GM12878 (cell line): Measurements from ENCODE around the gene BIVM. TPM values are rescaled to one million over a fixed set of nuclear protein-coding genes. Genes with fewer than 3 reads are reported as not detected.

Experiments used
- ATAC-seq: fragments of 200-7000 bp; cut with Tn5 transposase; 3 replicates; pipeline ENCODE4 v1.9.1; 2020; ENCODE audit warnings: mild to moderate bottlenecking, moderate library complexity
- BruUV-seq: library from RNA; stranded (reverse); fragments of 400-500 nt; replicated peaks from 2 replicates; lab custom pipeline; 2021; lab: Mats Ljungman, UMichigan
- CTCF ChIA-PET: fragments of 300-600 bp; sonication (Branson Sonifier 250); formaldehyde crosslinking; extraction: SDS; loops from one replicate; lab custom pipeline; 2021; ENCODE audit warnings: inconsistent platforms; lab: Yijun Ruan, JAX
- POLR2A ChIA-PET: fragments of 350-600 bp; formaldehyde crosslinking; extraction: SDS; loops from one replicate; lab custom pipeline; 2021; ENCODE audit warnings: inconsistent platforms; lab: Charles Lee
- RAD21 ChIA-PET: fragments of 300-600 bp; sonication (Branson Sonifier 250); formaldehyde crosslinking; loops from one replicate; lab custom pipeline; 2023; ENCODE audit warnings: antibody characterized with exemption; ENCODE audit not compliant: unreplicated experiment; lab: Charles Lee
- SMC1A ChIA-PET: fragments of 300-600 bp; sonication (Branson Sonifier 250); formaldehyde crosslinking; loops from one replicate; lab custom pipeline; 2023; ENCODE audit not compliant: unreplicated experiment, uncharacterized antibody; lab: Charles Lee
- DNase-seq: peaks from one replicate; pipeline ENCODE4 v3.0.0-alpha.2; 2011; ENCODE audit warnings: low read depth, low spot score
- FAIRE-seq: peaks from 3 replicates; lab custom pipeline; 2011; peaks lifted over from hg19 to GRCh38; lab: Jason Lieb, UNC
- H2AFZ ChIP-seq: 2 replicates; pipeline ENCODE4 v1.6.0; 2011; ENCODE audit warnings: low read depth, low read length, control low read depth; ENCODE audit not compliant: control insufficient read depth
- H3K27ac ChIP-seq: 2 replicates; pipeline ENCODE4 v1.5.1; 2011; ENCODE audit warnings: control low read depth; ENCODE audit not compliant: control insufficient read depth, insufficient read depth
- H3K27me3 ChIP-seq, 2 experiments: replicated peaks in 1 of 2; 2 replicates each; pipeline versions ENCODE4 v1.6.0 to v1.6.1; 2011; ENCODE audit warnings: low read length in 1 of 2; ENCODE audit not compliant: control insufficient read depth in 2 of 2, insufficient read depth in 2 of 2
- H3K36me3 ChIP-seq, 2 experiments: 2 replicates each; pipeline ENCODE4 v1.5.1; 2011; ENCODE audit warnings: low read length in 1 of 2; ENCODE audit not compliant: control insufficient read depth in 2 of 2, insufficient read depth in 2 of 2
- H3K4me1 ChIP-seq: 2 replicates; pipeline ENCODE4 v1.6.1; 2011; ENCODE audit warnings: mild to moderate bottlenecking, low read length, moderate library complexity, mixed read lengths; ENCODE audit not compliant: control insufficient read depth, insufficient read depth
- H3K4me2 ChIP-seq: 2 replicates; pipeline ENCODE4 v1.6.0; 2011; ENCODE audit warnings: control low read depth; ENCODE audit not compliant: control insufficient read depth, insufficient read depth
- H3K4me3 ChIP-seq: fragments of 200-600 bp; sonication (generic); 2 replicates; pipeline ENCODE4 v1.5.1; 2016
- H3K79me2 ChIP-seq: 2 replicates; pipeline ENCODE4 v1.6.0; 2011; ENCODE audit warnings: low read length; ENCODE audit not compliant: control insufficient read depth, insufficient read depth
- H3K9ac ChIP-seq: 2 replicates; pipeline ENCODE4 v1.8.0; 2011; ENCODE audit warnings: low read length, control low read depth, mixed read lengths; ENCODE audit not compliant: control insufficient read depth, insufficient read depth
- H3K9me3 ChIP-seq: replicated peaks from 3 replicates; pipeline ENCODE4 v1.5.1; 2011; ENCODE audit warnings: mild to moderate bottlenecking, low read length; ENCODE audit not compliant: control insufficient read depth, insufficient read depth
- H4K20me1 ChIP-seq: 2 replicates; pipeline ENCODE4 v1.6.0; 2011; ENCODE audit not compliant: control insufficient read depth, insufficient read depth
- CBFB ChIP-seq: IDR thresholded peaks from 2 replicates; pipeline ENCODE4 v1.6.1; 2016; ENCODE audit warnings: antibody characterized with exemption, low read depth
- ZBED1 ChIP-seq: IDR thresholded peaks from 2 replicates; pipeline ENCODE4 v1.6.1; 2016; ENCODE audit warnings: borderline replicate concordance
- WGBS: methylation state at CpG from one replicate; pipeline ENCODE4 v1.1.6; 2016; ENCODE audit warnings: low lambda C conversion rate; ENCODE audit not compliant: insufficient replicate concordance, insufficient coverage; ENCODE audit errors: missing lambda C conversion rate; 5-methylcytosine and 5-hydroxymethylcytosine counted together
- in situ Hi-C: fragments of 300-500 bp; cut with MboI; formaldehyde crosslinking; loops from 9 replicates; pipeline ENCODE4 v1.14.3; 2018; ENCODE audit warnings: mixed read lengths
- intact Hi-C: fragments of 100-400 bp; cut with micrococcal nuclease; formaldehyde crosslinking; loops from one replicate; pipeline ENCODE4 v1.14.2; 2022; ENCODE audit not compliant: unreplicated experiment
- polyA plus RNA-seq, 11 experiments: library from polyadenylated mRNA; depleted of rRNA in 4 of 11; unstranded in 6 of 11; stranded (reverse) in 5 of 11; fragments of >200 nt; fragmentation: Nextera tagmentation in 4 of 11; fragmentation: Illumina TruSeq in 1 of 11; extraction: Ambion mirVana in 4 of 11; extraction: Trizol in 1 of 11; gene quantifications; 1 replicate in 1 of 11; 2 replicates in 10 of 11; pipeline versions ENCODE4 v1.2.1 to v1.2.3, GENCODE V29; 2011 to 2016; ENCODE audit warnings: inconsistent platforms in 2 of 11, missing spikeins in 2 of 11, low read depth in 1 of 11
- total RNA-seq, 4 experiments: library from RNA; depleted of rRNA in 3 of 4; stranded (reverse); fragments of >200 nt in 3 of 4; fragmentation: Illumina TruSeq in 1 of 4; extraction: Trizol in 1 of 4; gene quantifications; 2 replicates each; pipeline versions ENCODE4 v1.2.1 to v1.2.3, GENCODE V29; 2013 to 2021
- TF ChIP-seq, protein P1 (sequence below): fragments of 450-650 bp; IDR thresholded peaks from 2 replicates; pipeline ENCODE4 v1.6.1; 2016; ENCODE audit warnings: mild to moderate bottlenecking, moderate library complexity, borderline replicate concordance
- TF ChIP-seq, protein P2 (sequence below): fragments of 450-650 bp; IDR thresholded peaks from 2 replicates; pipeline ENCODE4 v1.6.1; 2016; ENCODE audit warnings: mild to moderate bottlenecking

BIVM gene
- total and polyA plus RNA-seq, 10 of the 15 experiments (the other 5 are each of a cell fraction or from before 2014, with no cell fraction given), result 3.4 to 20.1 (median 14.1) TPM

DNA sequence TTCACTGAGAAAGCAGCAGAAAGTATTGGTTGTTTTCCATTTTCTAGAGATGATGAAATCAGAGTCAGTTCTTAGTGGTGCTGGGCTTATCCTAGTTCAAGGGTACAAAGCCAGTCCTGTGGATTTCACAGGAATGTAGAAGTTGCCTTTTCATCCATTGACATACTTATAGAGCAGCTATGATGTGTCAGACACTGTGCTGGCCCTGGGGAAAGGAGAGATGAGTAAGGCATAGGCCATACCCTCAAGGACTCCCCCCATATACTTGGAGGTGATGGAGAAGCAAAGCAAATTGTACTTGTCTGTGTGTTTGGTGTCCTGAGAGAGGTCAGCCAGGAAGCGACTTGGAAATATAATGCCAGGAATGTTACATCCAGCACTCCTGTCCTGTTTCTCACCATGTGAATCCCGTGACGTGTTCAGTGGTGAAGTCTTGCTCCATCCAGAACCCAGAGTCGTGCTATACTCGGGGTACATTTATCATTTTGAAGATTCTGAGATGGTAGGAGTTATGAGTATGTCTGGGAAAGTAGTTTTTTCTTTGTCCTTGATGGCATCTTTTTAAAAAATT, 69.5 kb downstream of the BIVM start (continued):
- TF ChIP-seq, protein P1, sequence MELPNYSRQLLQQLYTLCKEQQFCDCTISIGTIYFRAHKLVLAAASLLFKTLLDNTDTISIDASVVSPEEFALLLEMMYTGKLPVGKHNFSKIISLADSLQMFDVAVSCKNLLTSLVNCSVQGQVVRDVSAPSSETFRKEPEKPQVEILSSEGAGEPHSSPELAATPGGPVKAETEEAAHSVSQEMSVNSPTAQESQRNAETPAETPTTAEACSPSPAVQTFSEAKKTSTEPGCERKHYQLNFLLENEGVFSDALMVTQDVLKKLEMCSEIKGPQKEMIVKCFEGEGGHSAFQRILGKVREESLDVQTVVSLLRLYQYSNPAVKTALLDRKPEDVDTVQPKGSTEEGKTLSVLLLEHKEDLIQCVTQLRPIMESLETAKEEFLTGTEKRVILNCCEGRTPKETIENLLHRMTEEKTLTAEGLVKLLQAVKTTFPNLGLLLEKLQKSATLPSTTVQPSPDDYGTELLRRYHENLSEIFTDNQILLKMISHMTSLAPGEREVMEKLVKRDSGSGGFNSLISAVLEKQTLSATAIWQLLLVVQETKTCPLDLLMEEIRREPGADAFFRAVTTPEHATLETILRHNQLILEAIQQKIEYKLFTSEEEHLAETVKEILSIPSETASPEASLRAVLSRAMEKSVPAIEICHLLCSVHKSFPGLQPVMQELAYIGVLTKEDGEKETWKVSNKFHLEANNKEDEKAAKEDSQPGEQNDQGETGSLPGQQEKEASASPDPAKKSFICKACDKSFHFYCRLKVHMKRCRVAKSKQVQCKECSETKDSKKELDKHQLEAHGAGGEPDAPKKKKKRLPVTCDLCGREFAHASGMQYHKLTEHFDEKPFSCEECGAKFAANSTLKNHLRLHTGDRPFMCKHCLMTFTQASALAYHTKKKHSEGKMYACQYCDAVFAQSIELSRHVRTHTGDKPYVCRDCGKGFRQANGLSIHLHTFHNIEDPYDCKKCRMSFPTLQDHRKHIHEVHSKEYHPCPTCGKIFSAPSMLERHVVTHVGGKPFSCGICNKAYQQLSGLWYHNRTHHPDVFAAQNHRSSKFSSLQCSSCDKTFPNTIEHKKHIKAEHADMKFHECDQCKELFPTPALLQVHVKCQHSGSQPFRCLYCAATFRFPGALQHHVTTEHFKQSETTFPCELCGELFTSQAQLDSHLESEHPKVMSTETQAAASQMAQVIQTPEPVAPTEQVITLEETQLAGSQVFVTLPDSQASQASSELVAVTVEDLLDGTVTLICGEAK, result no peak

DNA sequence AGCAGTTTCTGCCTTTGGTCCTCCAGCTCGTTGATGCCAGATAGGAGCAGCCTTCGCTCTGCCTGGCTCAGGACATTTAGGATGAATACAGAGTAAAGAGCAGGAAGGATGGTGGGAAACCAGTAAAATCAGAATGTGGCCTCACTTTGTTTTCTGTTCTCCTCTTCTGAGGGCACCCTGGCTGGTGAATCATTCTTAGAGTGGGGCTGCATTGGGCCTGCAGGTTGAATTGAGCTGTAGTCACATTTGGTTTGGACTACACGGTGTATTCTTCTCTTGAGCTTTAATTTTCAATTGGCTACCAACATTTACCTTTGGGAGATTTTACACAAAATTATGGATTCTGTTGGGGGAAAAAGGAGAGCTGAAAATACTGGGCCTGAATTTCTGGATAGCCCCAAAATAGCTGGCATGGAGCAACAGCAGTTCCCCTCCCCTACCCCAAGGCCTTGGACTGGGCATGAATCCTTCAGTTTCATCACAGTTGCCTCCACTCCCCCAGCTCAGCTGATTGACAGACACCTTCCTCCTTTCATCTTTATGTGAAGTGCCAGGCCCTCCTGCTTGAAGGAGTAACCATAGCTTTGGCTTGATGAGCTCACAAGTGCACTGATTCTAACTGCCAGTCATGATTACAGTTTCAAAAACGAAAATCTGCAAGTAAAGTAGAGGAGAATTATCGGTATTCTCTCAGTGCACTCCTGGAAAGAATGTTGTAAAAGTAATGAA, 71.2 kb downstream of the BIVM start:
- peak; percentile 56 for ATAC-seq
- TF ChIP-seq ZBED1 (no peak), CBFB (no peak)
- TF ChIP-seq, protein P2, sequence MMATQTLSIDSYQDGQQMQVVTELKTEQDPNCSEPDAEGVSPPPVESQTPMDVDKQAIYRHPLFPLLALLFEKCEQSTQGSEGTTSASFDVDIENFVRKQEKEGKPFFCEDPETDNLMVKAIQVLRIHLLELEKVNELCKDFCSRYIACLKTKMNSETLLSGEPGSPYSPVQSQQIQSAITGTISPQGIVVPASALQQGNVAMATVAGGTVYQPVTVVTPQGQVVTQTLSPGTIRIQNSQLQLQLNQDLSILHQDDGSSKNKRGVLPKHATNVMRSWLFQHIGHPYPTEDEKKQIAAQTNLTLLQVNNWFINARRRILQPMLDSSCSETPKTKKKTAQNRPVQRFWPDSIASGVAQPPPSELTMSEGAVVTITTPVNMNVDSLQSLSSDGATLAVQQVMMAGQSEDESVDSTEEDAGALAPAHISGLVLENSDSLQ, result peak; percentile 59; the same call in 1 of the 2 replicates
- POLR2A ChIA-PET, result no interaction called here
- Histone ChIP-seq H3K9ac (no peak overlapping the region), H3K27me3 (no peaks in the 10 kb centered on the region), H4K20me1 (no peaks in the 10 kb centered on the region), H3K36me3 (peaks cover 10 to 29% of the 10 kb centered on the region in 2 experiments), H3K79me2 (no peaks in the 10 kb centered on the region; the same call in 1 of the 2 replicates), H3K27ac (no peak overlapping the region), H3K4me1 (no peaks in the 10 kb centered on the region), H2AFZ (no peak overlapping the region), H3K9me3 (no peaks in the 10 kb centered on the region), H3K4me3 (no peak overlapping the region), H3K4me2 (no peak overlapping the region)
- RAD21 ChIA-PET, result interaction anchor here (0.6 to 2.1 kb wide), 18 partner anchors 8 to 320 kb away, joined by 3 to 9 read pairs (median 4); partner anchors contain the start of gene ERCC5
- CTCF ChIA-PET, result interaction anchor here (0.7 to 2.6 kb wide), 44 partner anchors 9 to 1896 kb away, joined by 3 to 24 read pairs (median 4); partner anchors contain the start of gene ERCC5
- BruUV-seq, result no TSS peak
- intact Hi-C loops, result no loop called here
- DNase-seq, result no peak
- in situ Hi-C loops, result no loop called here
- WGBS, result 52% methylated on average over 5 of the region's 5 CpGs
- FAIRE-seq, result no peak
- SMC1A ChIA-PET, result interaction anchor here (0.6 to 1.8 kb wide), 24 partner anchors 11 to 858 kb away, joined by 3 to 9 read pairs (median 4); partner anchors contain the start of gene ERCC5
